ENCODE results near the gene CHIA.

DNA sequence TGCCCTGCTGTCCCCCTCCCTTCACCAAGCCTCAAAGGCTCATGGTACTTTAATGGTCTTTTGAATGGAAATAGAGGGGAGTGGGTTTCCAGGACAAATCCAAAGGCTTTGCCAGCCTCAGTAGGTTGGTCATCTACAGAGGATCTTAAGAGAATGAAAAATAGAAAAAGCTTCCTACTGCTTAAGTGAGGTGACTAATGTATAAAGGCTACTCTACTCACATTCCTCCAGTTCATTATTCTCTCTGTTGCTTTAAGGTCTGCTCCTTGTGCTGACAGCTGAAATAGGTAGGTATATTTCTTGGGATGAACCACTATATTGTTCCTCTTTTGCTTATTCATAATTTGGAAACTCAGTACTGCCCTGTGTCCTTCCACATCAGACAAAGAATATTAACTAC lies 10.4 kb upstream of the CHIA start:
- no peak for TF ChIP-seq BHLHE40 (IDR thresholded peaks at IDR 0.05; ENCODE audit: low read depth, low read length)
- TF ChIP-seq, protein P1, sequence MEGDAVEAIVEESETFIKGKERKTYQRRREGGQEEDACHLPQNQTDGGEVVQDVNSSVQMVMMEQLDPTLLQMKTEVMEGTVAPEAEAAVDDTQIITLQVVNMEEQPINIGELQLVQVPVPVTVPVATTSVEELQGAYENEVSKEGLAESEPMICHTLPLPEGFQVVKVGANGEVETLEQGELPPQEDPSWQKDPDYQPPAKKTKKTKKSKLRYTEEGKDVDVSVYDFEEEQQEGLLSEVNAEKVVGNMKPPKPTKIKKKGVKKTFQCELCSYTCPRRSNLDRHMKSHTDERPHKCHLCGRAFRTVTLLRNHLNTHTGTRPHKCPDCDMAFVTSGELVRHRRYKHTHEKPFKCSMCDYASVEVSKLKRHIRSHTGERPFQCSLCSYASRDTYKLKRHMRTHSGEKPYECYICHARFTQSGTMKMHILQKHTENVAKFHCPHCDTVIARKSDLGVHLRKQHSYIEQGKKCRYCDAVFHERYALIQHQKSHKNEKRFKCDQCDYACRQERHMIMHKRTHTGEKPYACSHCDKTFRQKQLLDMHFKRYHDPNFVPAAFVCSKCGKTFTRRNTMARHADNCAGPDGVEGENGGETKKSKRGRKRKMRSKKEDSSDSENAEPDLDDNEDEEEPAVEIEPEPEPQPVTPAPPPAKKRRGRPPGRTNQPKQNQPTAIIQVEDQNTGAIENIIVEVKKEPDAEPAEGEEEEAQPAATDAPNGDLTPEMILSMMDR (conservative IDR thresholded peaks at IDR 0.05; ENCODE audit: low read depth, low read length): no peak
- TF ChIP-seq POLR2A (IDR thresholded peaks at IDR 0.05; ENCODE audit: low read depth, low read length): no peak
- TF ChIP-seq MXI1 (IDR thresholded peaks at IDR 0.05; ENCODE audit: borderline replicate concordance, low read depth, low read length): no peak
- TF ChIP-seq SMC3 (IDR thresholded peaks at IDR 0.05; ENCODE audit: low read depth, low read length): no peak
- no peak for TF ChIP-seq RFX5 (IDR thresholded peaks at IDR 0.05; ENCODE audit: low read depth, low read length)
